DND-41 (cell line): ENCODE results near the gene CAPN5.
A peak's percentile ranks its signal among the peaks of the same experiment; 100 is the strongest.

ENCODE experiments used
- ATAC-seq: fragments of 200-7000 bp; cut with Tn5 transposase; 3 replicates; pipeline ENCODE4 v1.9.1; 2021; ENCODE audit warnings: low read depth; ENCODE audit not compliant: insufficient read depth
- DNase-seq: peaks from one replicate; pipeline ENCODE4 v3.0.0-alpha.2; 2020
- H2AFZ ChIP-seq: 2 replicates; pipeline ENCODE4 v1.6.0; 2012; ENCODE audit warnings: low read depth, low read length
- H3K27ac ChIP-seq: 2 replicates; pipeline ENCODE4 v1.5.1; 2012; ENCODE audit warnings: low read length, inconsistent platforms
- H3K27me3 ChIP-seq: fragments of 200-600 bp; sonication (generic); 2 replicates; pipeline ENCODE4 v1.6.0; 2012; ENCODE audit warnings: low read length, mild to moderate bottlenecking, inconsistent platforms; ENCODE audit not compliant: insufficient read depth, poor library complexity
- H3K36me3 ChIP-seq: 2 replicates; pipeline ENCODE4 v1.5.1; 2012; ENCODE audit warnings: low read length, inconsistent platforms; ENCODE audit not compliant: insufficient read depth
- H3K4me1 ChIP-seq: 2 replicates; pipeline ENCODE4 v1.5.1; 2012; ENCODE audit warnings: mild to moderate bottlenecking, low read length; ENCODE audit not compliant: insufficient read depth
- H3K4me2 ChIP-seq: 2 replicates; pipeline ENCODE4 v1.6.0; 2012; ENCODE audit warnings: mild to moderate bottlenecking, moderate library complexity, low read length, inconsistent platforms; ENCODE audit not compliant: insufficient read depth
- H3K4me3 ChIP-seq, 2 experiments: fragments of 200-600 bp in 1 of 2; shearing (Covaris generic) in 1 of 2; 2 replicates each; pipeline ENCODE4 v1.5.1; 2012 to 2016; ENCODE audit warnings: inconsistent platforms in 2 of 2, low read length in 2 of 2, mild to moderate bottlenecking in 2 of 2, low read depth in 1 of 2, moderate library complexity in 1 of 2
- H3K79me2 ChIP-seq: 2 replicates; pipeline ENCODE4 v1.6.0; 2012; ENCODE audit warnings: low read length, inconsistent platforms; ENCODE audit not compliant: insufficient read depth
- H3K9ac ChIP-seq: 2 replicates; pipeline ENCODE4 v1.6.0; 2012; ENCODE audit warnings: low read depth, mild to moderate bottlenecking, inconsistent platforms, low read length, moderate library complexity
- H3K9me3 ChIP-seq: 2 replicates; pipeline ENCODE4 v1.5.1; 2012; ENCODE audit warnings: low read length, moderate library complexity, mild to moderate bottlenecking, inconsistent platforms; ENCODE audit not compliant: insufficient read depth, severe bottlenecking
- H4K20me1 ChIP-seq: 2 replicates; pipeline ENCODE4 v1.6.0; 2012; ENCODE audit warnings: low read length; ENCODE audit not compliant: insufficient read depth
- CTCF ChIP-seq: IDR thresholded peaks from 2 replicates; pipeline ENCODE4 v1.5.1; 2012; ENCODE audit warnings: borderline replicate concordance, low read length, moderate library complexity, mild to moderate bottlenecking; ENCODE audit not compliant: poor library complexity, severe bottlenecking; ENCODE audit errors: extremely low read depth
- EZH2 ChIP-seq: IDR thresholded peaks from 3 replicates; pipeline ENCODE4 v1.6.1; 2012; ENCODE audit warnings: borderline replicate concordance, low read depth, mild to moderate bottlenecking, moderate library complexity, low read length, inconsistent platforms; ENCODE audit not compliant: severe bottlenecking

CAPN5 gene

DNA sequence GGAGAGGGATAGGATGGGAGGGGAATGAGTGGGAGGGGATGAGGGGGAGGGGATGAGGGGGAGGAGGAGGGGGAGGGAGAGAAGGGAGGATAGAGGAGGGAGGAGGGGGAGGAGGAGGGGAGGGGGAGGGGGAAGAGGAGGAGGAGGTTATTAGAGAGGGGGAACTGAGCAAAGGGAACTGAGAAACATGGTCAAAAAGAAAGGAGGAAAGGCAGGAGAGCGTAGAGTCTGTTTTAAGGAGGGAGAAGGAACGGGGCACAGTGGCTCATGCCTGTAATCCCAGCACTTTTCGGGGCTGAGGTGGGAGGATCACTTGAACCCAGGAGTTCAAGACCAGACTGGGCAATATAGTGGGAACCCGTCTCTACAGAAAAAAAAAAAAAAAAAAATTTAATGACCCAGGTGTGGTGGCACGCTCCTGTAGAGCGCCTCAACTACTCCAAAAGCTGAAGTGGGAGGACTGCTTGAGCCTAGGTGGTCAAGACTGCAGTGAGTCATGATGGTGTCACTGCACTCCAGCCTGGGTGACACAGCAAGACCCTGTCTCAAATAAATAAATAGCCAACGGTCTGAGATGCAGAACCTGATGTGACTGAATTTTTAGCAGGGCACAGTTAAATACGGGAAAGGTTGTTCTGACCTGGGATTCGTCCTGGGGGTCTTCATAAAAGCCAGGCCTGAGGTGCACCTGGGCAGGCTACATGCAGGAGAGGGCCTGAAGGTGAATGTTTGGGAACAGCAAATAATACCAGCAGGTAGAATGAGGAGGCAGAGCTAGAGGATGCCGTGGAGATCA, 28.5 kb upstream of the CAPN5 start:
- no peak overlapping the region for H3K4me3 ChIP-seq
- no peaks in the 10 kb centered on the region for H3K4me1 ChIP-seq
- H2AFZ ChIP-seq = no peak overlapping the region
- no peaks in the 10 kb centered on the region for H3K9me3 ChIP-seq
- no peak for TF ChIP-seq CTCF
- no peak overlapping the region for H3K27ac ChIP-seq
- no peaks in the 10 kb centered on the region for H3K27me3 ChIP-seq
- H3K9ac ChIP-seq = no peak overlapping the region
- no peaks in the 10 kb centered on the region for H3K36me3 ChIP-seq
- H4K20me1 ChIP-seq = no peaks in the 10 kb centered on the region
- H3K4me2 ChIP-seq = no peak overlapping the region
- DNase-seq = no peak
- H3K79me2 ChIP-seq = no peaks in the 10 kb centered on the region
- ATAC-seq = no peak

- no peaks in the 10 kb centered on the region for H4K20me1 ChIP-seq
- no peaks in the 10 kb centered on the region for H3K9me3 ChIP-seq
- no peak overlapping the region for H2AFZ ChIP-seq
- H3K9ac ChIP-seq = no peak overlapping the region
- H3K36me3 ChIP-seq = no peaks in the 10 kb centered on the region
- TF ChIP-seq CTCF = no peak
- TF ChIP-seq EZH2 = no peak
- H3K4me1 ChIP-seq = no peaks in the 10 kb centered on the region
- H3K79me2 ChIP-seq = no peaks in the 10 kb centered on the region
- H3K27me3 ChIP-seq = no peaks in the 10 kb centered on the region
- no peak overlapping the region for H3K27ac ChIP-seq
- no peak overlapping the region for H3K4me3 ChIP-seq
- ATAC-seq (no peak), DNase-seq (no peak)
- H3K4me2 ChIP-seq = no peak overlapping the region
Observed at GRCh38 chr11:77038825-77039326, 27.9 kb upstream of the CAPN5 start.

- ATAC-seq (no peak), DNase-seq (no peak)
- Histone ChIP-seq H3K9me3 (no peaks in the 10 kb centered on the region), H3K27me3 (no peaks in the 10 kb centered on the region), H3K79me2 (no peaks in the 10 kb centered on the region), H3K36me3 (no peaks in the 10 kb centered on the region), H3K4me3 (no peak overlapping the region), H4K20me1 (no peaks in the 10 kb centered on the region), H3K9ac (no peak overlapping the region), H3K4me1 (no peaks in the 10 kb centered on the region), H3K27ac (no peak overlapping the region), H3K4me2 (no peak overlapping the region), H2AFZ (no peak overlapping the region)
- TF ChIP-seq EZH2 (no peak), CTCF (peak; percentile 45)
Observed at GRCh38 chr11:77039491-77040400, 27.0 kb upstream of the CAPN5 start.
